HFF-Myc (cell line): Measurements from ENCODE around the gene SBF2.

Experiments used
- DNase-seq: peaks from one replicate; pipeline ENCODE4 v3.0.0-alpha.2; 2011; ENCODE audit warnings: low read depth; ENCODE audit errors: extremely low read depth
- H3K4me3 ChIP-seq: replicated peaks from 2 replicates; pipeline ENCODE4 v1.5.1; 2011; ENCODE audit warnings: low read depth, mild to moderate bottlenecking, control low read depth, low read length
- CTCF ChIP-seq: IDR thresholded peaks from 2 replicates; pipeline ENCODE4 v1.5.1; 2012; ENCODE audit warnings: mild to moderate bottlenecking, low read depth, low read length, control low read depth; ENCODE audit errors: missing control alignments

SBF2 gene

DNA sequence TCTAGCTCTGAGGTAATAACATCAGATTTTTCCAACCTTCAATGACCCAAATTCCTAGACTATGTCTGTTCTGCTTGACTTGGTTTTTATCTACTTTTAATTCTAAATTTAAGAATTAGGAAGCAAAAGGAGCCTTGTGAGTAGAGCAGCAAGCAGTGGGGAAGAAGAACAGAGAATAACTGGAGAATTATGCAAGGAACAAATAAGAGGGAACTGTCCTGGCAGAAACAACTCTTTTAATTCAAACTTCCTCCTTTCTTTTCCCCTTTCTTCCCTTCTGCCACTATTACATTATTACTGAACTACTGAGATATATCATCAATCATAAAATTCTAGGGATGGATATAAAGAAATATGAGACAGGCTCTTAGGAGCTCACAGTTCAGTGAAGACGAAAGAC, 276.1 kb downstream of the SBF2 start:
- H3K4me3 ChIP-seq, result no peak overlapping the region
- no peak for TF ChIP-seq CTCF
- no peak for DNase-seq

DNA sequence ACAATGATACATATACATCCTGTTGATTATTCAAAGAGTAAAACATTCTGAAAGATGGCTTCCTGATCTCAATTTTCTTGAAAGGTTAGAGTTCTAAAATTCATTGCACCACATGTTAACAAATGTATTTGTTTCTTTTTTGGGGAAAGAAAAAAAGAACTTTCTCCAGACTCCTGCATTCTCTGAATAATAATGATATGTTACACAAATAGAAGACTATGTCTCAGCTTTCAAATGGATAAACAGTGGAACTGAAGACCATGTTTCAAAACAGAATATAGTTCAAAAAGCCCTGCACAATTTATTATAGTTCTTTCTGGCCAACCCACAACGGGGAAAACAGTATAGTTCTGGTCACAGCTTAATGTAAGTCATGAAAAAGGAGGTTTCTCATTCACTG, 277.0 kb downstream of the SBF2 start:
- DNase-seq, result no peak
- no peak for TF ChIP-seq CTCF

GRCh38 chr11:10012068-10012467, 282.0 kb downstream of the SBF2 start:
- TF ChIP-seq CTCF, result no peak
- H3K4me3 ChIP-seq, result no peak overlapping the region
- no peak for DNase-seq

More for the DNA sequence above, 277.0 kb downstream of the SBF2 start:
- H3K4me3 ChIP-seq, result no peak overlapping the region

- TF ChIP-seq CTCF, result no peak
- no peak for DNase-seq
- no peak overlapping the region for H3K4me3 ChIP-seq
Measured at GRCh38 chr11:10005955-10006525, 288.0 kb downstream of the SBF2 start.

DNA sequence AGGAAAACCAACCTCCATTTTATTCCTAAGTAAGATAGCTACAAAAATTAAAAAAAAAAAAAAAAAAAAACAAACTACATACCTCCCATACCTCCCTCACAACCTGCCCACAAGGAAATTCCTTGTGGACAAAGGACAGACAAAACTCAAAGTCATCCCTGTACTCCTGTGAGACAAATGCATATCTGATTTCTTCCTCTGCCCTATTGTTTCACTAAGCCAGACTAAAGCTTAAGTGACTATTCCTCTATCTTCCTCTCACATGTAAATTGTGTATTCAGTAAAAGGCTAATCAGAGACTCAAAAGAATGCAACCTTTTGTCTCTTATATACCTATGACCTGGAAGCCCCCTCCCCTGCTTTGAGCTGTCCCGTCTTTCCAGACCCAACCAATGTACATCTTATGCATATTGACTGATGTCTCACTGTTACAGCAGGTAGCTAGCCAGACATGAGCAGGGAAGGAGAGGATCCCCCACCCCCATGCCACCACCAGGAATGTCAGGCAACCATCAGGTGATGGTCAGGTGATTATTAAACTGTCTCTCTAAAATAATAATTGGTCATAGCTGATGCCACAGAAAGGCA, 289.4 kb downstream of the SBF2 start:
- H3K4me3 ChIP-seq, result no peak overlapping the region
- TF ChIP-seq CTCF, result no peak
- no peak for DNase-seq

DNA sequence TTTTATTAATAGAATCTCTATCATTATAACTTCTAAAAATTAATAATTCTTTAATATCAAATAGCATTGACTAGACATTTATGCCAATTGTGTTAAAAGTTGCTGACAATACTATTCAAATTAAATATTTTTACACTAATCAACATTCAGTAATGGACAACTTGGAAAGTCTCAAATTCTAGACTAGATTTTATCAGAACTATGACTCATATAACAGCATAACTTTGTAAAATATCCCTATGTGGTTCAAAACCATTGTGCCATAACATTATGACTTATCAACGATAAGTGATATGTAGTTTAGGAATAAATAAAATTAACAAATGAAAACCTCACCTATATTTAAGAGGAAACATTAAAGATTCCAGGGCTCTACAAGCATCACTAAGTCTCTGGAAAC, 291.8 kb downstream of the SBF2 start:
- DNase-seq, result no peak
- H3K4me3 ChIP-seq, result no peak overlapping the region
- TF ChIP-seq CTCF, result no peak

DNA sequence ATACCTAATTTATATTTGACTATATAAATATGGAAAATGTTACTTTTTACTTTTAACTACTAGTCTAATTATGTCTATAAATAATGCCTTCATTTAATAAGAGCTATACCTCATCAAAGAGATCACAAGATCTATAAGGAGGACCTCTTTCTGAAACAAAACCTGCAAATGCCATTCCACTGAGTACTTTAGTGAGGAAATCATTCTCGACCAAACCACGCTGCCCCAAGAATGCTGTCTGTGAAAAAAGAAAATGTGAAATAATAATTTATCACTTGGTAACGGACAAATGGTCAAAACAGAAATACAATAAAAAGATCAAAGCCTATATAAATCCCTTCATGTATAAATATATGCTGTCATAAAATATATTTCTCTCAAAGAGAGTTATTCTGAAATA, 301.7 kb downstream of the SBF2 start:
- no peak for DNase-seq
- H3K4me3 ChIP-seq, result no peak overlapping the region
- no peak for TF ChIP-seq CTCF
